Natural killer cell (primary cell): Measurements from ENCODE around the gene SCG3. TPM values are rescaled to one million over a fixed set of nuclear protein-coding genes. Genes with fewer than 3 reads are reported as not detected.

ENCODE experiments used
- ATAC-seq, 3 donors: fragments of 150-1000 bp in 2 of 3; fragments of 200-7000 bp in 1 of 3; cut with Tn5 transposase; 1 replicate in 1 of 3; 2 replicates in 2 of 3; pipeline ENCODE4 v1.10.0; 2021; ENCODE audit warnings: mild to moderate bottlenecking in 2 of 3, moderate library complexity in 2 of 3
- DNase-seq, 2 donors: peaks; one replicate each; pipeline versions ENCODE4 v3.0.0 to v3.0.0-alpha.2; 2013 to 2021; ENCODE audit warnings: mixed read lengths in 1 of 2
- H3K27ac ChIP-seq: one replicate; pipeline ENCODE4 v1.5.1; 2013; ENCODE audit warnings: mild to moderate bottlenecking, low read length
- H3K27me3 ChIP-seq: one replicate; pipeline ENCODE4 v1.6.1; 2013; ENCODE audit warnings: low read length; ENCODE audit not compliant: control insufficient read depth, insufficient read depth
- H3K36me3 ChIP-seq: one replicate; pipeline ENCODE4 v1.6.1; 2013; ENCODE audit warnings: low read length; ENCODE audit not compliant: control insufficient read depth, insufficient read depth
- H3K4me1 ChIP-seq: one replicate; pipeline ENCODE4 v1.6.1; 2013; ENCODE audit warnings: low read length; ENCODE audit not compliant: control insufficient read depth, insufficient read depth
- H3K4me3 ChIP-seq: one replicate; pipeline ENCODE4 v1.5.1; 2013; ENCODE audit warnings: low read length
- H3K9me3 ChIP-seq: one replicate; pipeline ENCODE4 v1.6.1; 2013; ENCODE audit warnings: low read length; ENCODE audit not compliant: control insufficient read depth, insufficient read depth
- H3K27ac Mint-ChIP-seq, 2 donors: one replicate each; pipeline ENCODE4 v1.8.0; 2022; ENCODE audit warnings: mild to moderate bottlenecking in 2 of 2, mixed read lengths in 2 of 2, moderate library complexity in 1 of 2
- H3K27me3 Mint-ChIP-seq, 2 donors: one replicate each; pipeline ENCODE4 v1.8.0; 2022; ENCODE audit warnings: low read depth in 2 of 2, mixed read lengths in 2 of 2
- H3K36me3 Mint-ChIP-seq: one replicate; pipeline ENCODE4 v1.8.0; 2022; ENCODE audit warnings: mixed read lengths
- H3K4me1 Mint-ChIP-seq, 2 donors: one replicate each; pipeline ENCODE4 v1.8.0; 2022; ENCODE audit warnings: mixed read lengths in 2 of 2
- H3K4me3 Mint-ChIP-seq: one replicate; pipeline ENCODE4 v1.8.0; 2022; ENCODE audit warnings: mild to moderate bottlenecking, moderate library complexity, mixed read lengths
- H3K9me3 Mint-ChIP-seq, 2 donors: one replicate each; pipeline ENCODE4 v1.8.0; 2022; ENCODE audit warnings: mixed read lengths in 2 of 2
- CTCF ChIP-seq: fragments of 200-600 bp; IDR thresholded peaks from one replicate; pipeline ENCODE4 v1.8.0; 2022; ENCODE audit warnings: antibody characterized with exemption
- WGBS: methylation state at CpG from one replicate; pipeline ENCODE4 v1.1.7; 2013; ENCODE audit warnings: missing lambda C conversion rate; ENCODE audit not compliant: insufficient coverage; 5-methylcytosine and 5-hydroxymethylcytosine counted together
- intact Hi-C: fragments of 100-400 bp; cut with micrococcal nuclease; formaldehyde crosslinking; loops from one replicate; pipeline ENCODE4 v1.14.2; 2022
- total RNA-seq, 4 donors: library from RNA; stranded (reverse); fragments of 120-200 nt in 1 of 4; gene quantifications; one replicate each; pipeline versions ENCODE4 v1.2.3 to v1.2.4, GENCODE V29; 2013 to 2022

Gene SCG3
- total RNA-seq, 3 donors from 2014 or later (not counting 1 experiment from before 2014, with no cell fraction given) = not detected

DNA sequence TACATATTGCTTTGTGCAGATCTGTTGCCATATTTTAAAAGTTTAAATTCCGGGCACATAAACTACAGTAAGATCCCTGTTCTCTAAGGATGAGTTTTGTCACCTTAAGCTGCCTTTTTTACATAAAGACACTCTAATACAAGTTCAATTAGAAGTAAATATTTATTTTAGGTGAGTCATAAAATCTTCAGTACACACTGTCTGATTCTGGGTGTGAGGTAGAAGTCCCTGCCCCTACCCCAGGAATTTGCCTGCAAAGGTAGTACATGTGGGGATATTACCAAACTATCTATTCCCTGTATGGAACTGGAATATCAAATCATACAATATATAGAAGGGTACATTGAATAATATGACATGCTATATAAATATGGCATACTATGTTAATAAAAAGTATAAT, 6.3 kb downstream of the SCG3 start:
- no peak overlapping the region for H3K4me3 ChIP-seq
- no peak overlapping the region for H3K27ac ChIP-seq
- Mint-ChIP-seq H3K36me3 (no peaks in the 10 kb centered on the region), H3K4me3 (no peak overlapping the region), H3K9me3 (no peaks in the 10 kb centered on the region), H3K27me3 (peaks cover 32 to 60% of the 10 kb centered on the region in 2 donors), H3K27ac (no peak overlapping the region), H3K4me1 (no peaks in the 10 kb centered on the region)
- no peak for DNase-seq
- no peak for TF ChIP-seq CTCF
- no peak for ATAC-seq
- no peaks in the 10 kb centered on the region for H3K36me3 ChIP-seq
- no peaks in the 10 kb centered on the region for H3K4me1 ChIP-seq
- peaks cover 15% of the 10 kb centered on the region for H3K27me3 ChIP-seq
- 0% methylated on average over 1 of the region's 1 CpG for WGBS
- no peaks in the 10 kb centered on the region for H3K9me3 ChIP-seq
- intact Hi-C loops = no loop called here

DNA sequence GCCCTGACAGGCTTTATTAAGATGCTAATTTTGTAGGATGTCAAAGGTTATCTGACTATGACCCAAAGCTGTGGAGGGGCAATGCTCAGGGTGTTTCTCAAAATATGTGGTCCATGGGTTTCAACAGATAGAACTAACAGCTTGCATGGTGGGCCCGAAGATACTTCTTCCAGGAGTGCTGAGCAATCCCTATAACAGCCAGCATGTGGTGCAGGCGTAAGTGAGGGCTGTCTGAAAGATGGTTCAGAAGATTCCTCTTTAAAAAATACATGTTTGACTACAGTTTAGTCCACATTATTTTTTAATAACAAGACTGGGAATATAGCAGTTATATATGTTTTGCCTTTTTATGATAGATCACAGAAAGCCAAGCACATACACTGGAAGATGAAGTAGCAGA, 7.6 kb downstream of the SCG3 start:
- Mint-ChIP-seq H3K9me3 (no peaks in the 10 kb centered on the region), H3K4me3 (no peak overlapping the region), H3K27me3 (peaks cover 35 to 57% of the 10 kb centered on the region in 2 donors), H3K27ac (no peak overlapping the region), H3K4me1 (no peaks in the 10 kb centered on the region), H3K36me3 (no peaks in the 10 kb centered on the region)
- WGBS = 92% methylated on average over 2 of the region's 2 CpGs
- H3K4me3 ChIP-seq = no peak overlapping the region
- no peaks in the 10 kb centered on the region for H3K36me3 ChIP-seq
- DNase-seq (peak in 1 of 2 donors; percentile 41), ATAC-seq (no peak)
- H3K27me3 ChIP-seq = peaks cover 10% of the 10 kb centered on the region
- H3K4me1 ChIP-seq = no peaks in the 10 kb centered on the region
- TF ChIP-seq CTCF = no peak
- intact Hi-C loops = loop anchor here (1.0 kb wide), 1 partner anchor 46 kb away; no protein-coding TSS in a partner anchor
- no peak overlapping the region for H3K27ac ChIP-seq
- H3K9me3 ChIP-seq = no peaks in the 10 kb centered on the region

DNA sequence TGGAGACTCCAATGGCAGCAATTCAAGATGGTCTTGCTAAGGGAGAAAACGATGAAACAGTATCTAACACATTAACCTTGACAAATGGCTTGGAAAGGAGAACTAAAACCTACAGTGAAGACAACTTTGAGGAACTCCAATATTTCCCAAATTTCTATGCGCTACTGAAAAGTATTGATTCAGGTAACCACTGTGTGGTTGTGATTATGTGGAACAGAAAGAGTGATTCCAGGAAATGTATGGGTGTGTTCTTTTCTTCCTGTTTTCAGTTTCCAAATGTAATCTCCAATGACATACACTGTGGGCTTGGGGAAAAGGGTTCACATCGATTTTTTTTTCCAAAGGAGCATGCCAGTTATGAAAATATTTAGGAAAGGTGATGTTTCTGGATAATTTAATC, 10.9 kb downstream of the SCG3 start:
- intact Hi-C loops = no loop called here
- 53% methylated on average over 2 of the region's 3 CpGs for WGBS

More for the DNA sequence above, 10.9 kb downstream of the SCG3 start:
- H3K27ac ChIP-seq = no peak overlapping the region
- ATAC-seq (no peak), DNase-seq (no peak)
- Mint-ChIP-seq H3K4me1 (no peaks in the 10 kb centered on the region), H3K4me3 (no peak overlapping the region), H3K36me3 (no peaks in the 10 kb centered on the region), H3K9me3 (no peaks in the 10 kb centered on the region), H3K27ac (no peak overlapping the region), H3K27me3 (peaks cover 22 to 37% of the 10 kb centered on the region in 2 donors)
- no peaks in the 10 kb centered on the region for H3K9me3 ChIP-seq
- H3K4me3 ChIP-seq = no peak overlapping the region
- no peaks in the 10 kb centered on the region for H3K4me1 ChIP-seq
- no peaks in the 10 kb centered on the region for H3K36me3 ChIP-seq
- no peak for TF ChIP-seq CTCF
- peaks cover 4% of the 10 kb centered on the region for H3K27me3 ChIP-seq
